Measurements from ENCODE around the gene CCDC158. TPM values are rescaled to one million over a fixed set of nuclear protein-coding genes. Genes with fewer than 3 reads are reported as not detected.

CCDC158 gene
- total and polyA plus RNA-seq, 2 of the 4 experiments (the other 2 are of a cell fraction): not detected

- 50% methylated on average over 2 of the region's 3 CpGs; no CpG with 5 or more reads in 1 of the 2 experiments for WGBS, 2 experiments (ENCODE audit: extremely low coverage in 2 of 2, insufficient read length in 1 of 2)
- Histone ChIP-seq H3K23ac (ENCODE audit: low read depth, low read length) (no peak overlapping the region), H3K36me3 (ENCODE audit: control insufficient read depth, insufficient read depth, low read length) (no peaks in the 10 kb centered on the region), H2BK15ac (ENCODE audit: low read depth, low read length) (no peak overlapping the region), H3K9me3 (ENCODE audit: control insufficient read depth, insufficient read depth, low read length) (no peaks in the 10 kb centered on the region), H3K27ac (ENCODE audit: insufficient read depth, low read length) (no peak overlapping the region), H4K8ac (ENCODE audit: low read depth in 2 of 2, low read length in 2 of 2) (no peak overlapping the region), H3K9me1 (ENCODE audit: insufficient read depth, low read length) (no peaks in the 10 kb centered on the region), H4K20me1 (ENCODE audit: insufficient read depth, low read length) (no peaks in the 10 kb centered on the region), H3K14ac (replicated peaks; ENCODE audit: low read depth, low read length) (no peak overlapping the region), H3K79me1 (ENCODE audit: low read depth in 1 of 2, low read length in 2 of 2) (no peaks in the 10 kb centered on the region), H3K56ac (ENCODE audit: extremely low read depth, insufficient read depth, low read length) (no peak overlapping the region), H3K4me3 (ENCODE audit: insufficient read depth, low read depth, low read length) (no peak overlapping the region), H2AK5ac (ENCODE audit: low read depth, low read length) (no peak overlapping the region), H4K91ac (ENCODE audit: insufficient read depth, low read depth, low read length) (no peak overlapping the region), H2AK9ac (replicated peaks; ENCODE audit: low read depth, low read length, poor library complexity) (no peak overlapping the region), H2BK5ac (ENCODE audit: low read depth, low read length, poor library complexity, severe bottlenecking) (no peak overlapping the region), H3K4me1 (ENCODE audit: control insufficient read depth, insufficient read depth, low read length) (no peaks in the 10 kb centered on the region), H3K27me3 (ENCODE audit: control insufficient read depth, insufficient read depth, low read length) (peaks cover 19% of the 10 kb centered on the region), H2BK120ac (ENCODE audit: low read depth, low read length) (no peak overlapping the region), H3K9ac (ENCODE audit: low read depth, low read length) (no peak overlapping the region), H3K18ac (ENCODE audit: low read depth, low read length) (no peak overlapping the region), H3K4ac (ENCODE audit: low read depth, low read length) (no peak overlapping the region), H3K4me2 (ENCODE audit: low read depth, low read length) (no peak overlapping the region), H2BK20ac (ENCODE audit: low read depth, low read length) (no peak overlapping the region), H2AFZ (replicated peaks; ENCODE audit: low read length, poor library complexity) (peak overlapping the region; percentile 14), H4K5ac (ENCODE audit: low read depth, low read length) (no peak overlapping the region)
- DNase-seq (no peak), ATAC-seq (ENCODE audit: low read depth) (no peak)
- no peak for TF ChIP-seq POLR2A (IDR thresholded peaks at IDR 0.05; ENCODE audit: low read depth, low read length)
- TF ChIP-seq RAD21 (IDR thresholded peaks at IDR 0.05; ENCODE audit: low read length): no peak
- no peak for TF ChIP-seq USF2 (IDR thresholded peaks at IDR 0.05; ENCODE audit: low read depth, low read length)
- BruUV-seq (replicated peaks): no TSS peak
- POLR2A ChIA-PET (ENCODE audit: unreplicated experiment): no interaction called here
- dilution Hi-C loops (cut with HindIII; ENCODE audit: low sequenced_read_pairs, unreplicated experiment) (no loop called here), in situ Hi-C loops (cut with MboI; ENCODE audit: low sequenced_read_pairs) (loop anchor here (25.0 kb wide), 1 partner anchor 764 kb away; no protein-coding TSS in a partner anchor), intact Hi-C loops (cut with micrococcal nuclease) (no loop called here)
- CTCF ChIA-PET: no interaction called here
Measured at GRCh38 chr4:76448211-76448610, 27.3 kb upstream of the CCDC158 start.
